Stimulated activated naive CD8-positive, alpha-beta T cell treated with anti-CD3 and anti-CD28 coated beads, Interleukin-15, Interleukin-2, amounts not matched to agents 100 ng/mL and 50 ng/mL, for 24 hours (primary cell): ENCODE results near the gene P2RY2.
"Not testable (repeated sequence)": the region's sequence is repeated elsewhere in the genome, so short reads cannot be mapped to it uniquely, and the experiment has no call there.

Experiments used
- H3K27ac Mint-ChIP-seq: one replicate; pipeline ENCODE4 v1.8.0; 2021; ENCODE audit warnings: mild to moderate bottlenecking, mixed read lengths
- H3K27me3 Mint-ChIP-seq: one replicate; pipeline ENCODE4 v1.8.0; 2021; ENCODE audit warnings: mixed read lengths
- H3K36me3 Mint-ChIP-seq: one replicate; pipeline ENCODE4 v1.8.0; 2021; ENCODE audit warnings: low read depth, mixed read lengths
- H3K4me1 Mint-ChIP-seq: one replicate; pipeline ENCODE4 v1.8.0; 2021; ENCODE audit warnings: low read depth, mixed read lengths
- H3K4me3 Mint-ChIP-seq: one replicate; pipeline ENCODE4 v1.8.0; 2021; ENCODE audit warnings: mild to moderate bottlenecking, mixed read lengths
- H3K9me3 Mint-ChIP-seq: one replicate; pipeline ENCODE4 v1.8.0; 2021; ENCODE audit warnings: mixed read lengths

P2RY2 gene

DNA sequence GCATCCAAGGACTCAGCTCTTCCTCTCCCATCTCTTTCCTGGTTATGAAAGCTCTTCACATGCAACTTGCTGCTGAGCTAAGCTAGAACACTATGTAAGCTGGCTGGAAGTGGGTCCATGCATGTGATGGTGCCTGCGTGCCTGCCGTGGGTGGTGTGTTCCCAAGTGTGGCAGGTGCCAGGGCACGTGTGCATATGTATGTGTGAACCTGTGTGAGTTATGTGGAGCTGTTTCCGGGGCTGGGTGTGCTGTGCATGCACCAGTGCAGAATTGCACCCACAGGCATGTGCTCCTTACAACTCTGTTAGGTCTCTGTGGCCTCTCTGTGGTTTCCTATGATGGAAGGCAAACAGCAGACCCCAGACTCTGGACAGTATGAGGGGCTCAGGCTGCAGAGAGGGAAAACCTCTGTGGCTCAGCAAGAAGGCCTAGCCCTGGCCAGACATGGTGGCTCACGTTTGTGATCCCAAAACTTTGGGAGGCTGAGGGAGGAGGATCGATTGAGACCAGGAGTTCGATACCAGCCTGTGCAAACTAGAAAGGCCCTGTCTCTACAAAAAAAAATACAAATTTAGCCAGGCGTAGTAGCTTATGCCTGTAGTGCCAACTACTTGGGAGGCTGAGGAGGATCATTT lies 49.9 kb downstream of the P2RY2 start:
- Mint-ChIP-seq H3K9me3 (no peaks in the 10 kb centered on the region), H3K27ac (no peak overlapping the region), H3K36me3 (no peaks in the 10 kb centered on the region), H3K4me3 (no peak overlapping the region), H3K27me3 (peaks cover 29% of the 10 kb centered on the region), H3K4me1 (no peaks in the 10 kb centered on the region)

DNA sequence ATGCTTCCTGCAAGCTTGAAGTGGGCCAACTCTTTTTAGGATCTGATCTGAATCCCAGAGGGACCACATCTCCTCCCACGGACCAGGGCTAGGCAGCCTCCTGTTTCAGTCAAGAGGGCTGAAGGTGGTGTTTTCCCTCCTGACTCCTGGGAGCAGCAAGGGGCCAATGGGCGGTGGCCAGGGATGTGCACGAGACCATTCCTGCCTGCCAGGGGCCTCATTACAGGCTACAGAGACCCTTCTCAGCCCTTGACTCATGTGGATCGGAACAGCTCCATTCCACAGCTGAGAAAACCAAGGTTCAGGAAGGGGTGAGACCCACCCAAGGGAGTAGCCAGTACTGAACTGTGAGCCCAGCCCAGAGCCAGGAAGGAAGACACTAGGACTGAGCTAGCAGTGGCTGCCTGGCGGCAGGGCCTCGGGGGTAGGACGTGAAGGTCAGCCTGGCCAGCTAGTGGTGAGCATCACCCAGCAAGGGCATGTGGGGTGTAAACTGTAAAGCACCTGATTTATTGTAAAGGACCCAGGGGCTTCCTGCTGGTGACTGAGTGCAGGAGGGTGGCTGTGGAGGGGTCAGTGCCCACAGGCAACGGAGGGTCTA lies 50.7 kb downstream of the P2RY2 start:
- H3K27ac Mint-ChIP-seq, result no peak overlapping the region
- H3K36me3 Mint-ChIP-seq, result no peaks in the 10 kb centered on the region
- H3K27me3 Mint-ChIP-seq, result peaks cover 22% of the 10 kb centered on the region
- no peaks in the 10 kb centered on the region for H3K4me1 Mint-ChIP-seq
- no peak overlapping the region for H3K4me3 Mint-ChIP-seq
- H3K9me3 Mint-ChIP-seq, result no peaks in the 10 kb centered on the region

DNA sequence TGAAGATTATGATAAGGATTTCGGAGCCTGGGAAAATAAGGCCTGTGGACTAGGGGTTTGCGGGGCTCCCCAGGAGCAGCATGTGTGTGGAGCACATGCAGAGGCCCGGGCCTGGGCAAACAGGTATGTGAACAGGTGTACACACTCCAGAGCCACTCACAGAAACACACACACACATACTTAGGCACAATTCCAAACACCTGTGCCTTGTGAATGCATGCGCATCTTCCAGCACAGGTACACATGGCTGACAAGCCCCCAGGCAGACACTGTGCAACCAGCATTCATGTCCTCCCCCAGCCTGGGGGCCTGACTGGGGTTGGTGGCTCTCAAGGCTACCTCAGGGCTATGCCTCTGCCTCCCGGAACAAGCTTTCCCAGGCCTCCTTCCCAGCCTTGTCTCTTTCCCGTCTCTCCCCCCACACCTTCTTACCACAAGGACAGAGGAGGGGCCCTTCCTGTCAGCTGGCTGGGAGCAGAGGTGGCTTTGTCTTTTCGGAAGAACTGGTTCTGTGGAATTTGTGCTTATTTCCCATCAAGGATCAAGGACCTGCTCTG lies 51.5 kb downstream of the P2RY2 start:
- Mint-ChIP-seq H3K9me3 (no peaks in the 10 kb centered on the region), H3K27me3 (peaks cover 21% of the 10 kb centered on the region), H3K27ac (no peak overlapping the region), H3K4me1 (no peaks in the 10 kb centered on the region), H3K36me3 (no peaks in the 10 kb centered on the region), H3K4me3 (no peak overlapping the region)

DNA sequence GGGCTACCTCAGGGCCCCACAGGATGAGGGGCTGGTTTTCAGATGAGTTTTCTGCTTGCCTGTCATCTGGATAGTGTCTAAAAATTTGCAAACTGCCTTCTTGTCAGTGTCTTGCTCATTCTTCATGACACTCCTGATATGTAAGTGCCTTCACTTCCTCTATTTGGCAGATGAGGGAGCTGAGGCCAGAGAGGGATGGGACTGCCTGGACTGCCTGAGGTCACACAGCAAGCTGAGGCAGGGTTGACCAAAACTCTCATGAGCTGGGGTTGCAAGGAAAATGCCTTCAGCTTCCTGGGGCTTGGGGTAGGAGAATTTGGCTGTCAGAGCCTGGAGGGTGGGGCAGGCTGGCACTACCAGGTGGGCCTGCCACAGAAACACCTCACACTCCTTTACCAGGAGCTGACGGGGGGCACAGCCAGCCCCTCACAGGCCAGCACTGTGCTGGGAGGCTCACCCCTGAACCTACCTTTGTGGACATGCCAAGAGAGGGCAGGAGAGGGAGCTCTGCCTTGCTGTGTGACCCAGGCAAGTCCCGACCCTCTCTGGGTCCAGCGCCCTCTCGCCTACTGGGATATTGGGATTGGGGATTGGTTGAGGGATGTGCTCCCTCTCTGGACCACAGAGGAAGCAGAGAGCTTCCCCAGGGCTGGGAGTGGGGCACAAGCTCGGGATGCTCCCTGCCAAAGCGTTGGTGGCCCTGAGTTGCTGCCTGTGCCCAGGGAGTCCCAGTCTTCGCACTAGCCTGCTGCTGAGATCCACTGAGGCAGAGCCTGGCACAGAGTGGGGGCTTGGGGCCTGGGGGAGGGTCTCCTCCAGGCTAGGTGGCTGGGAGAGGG lies 52.2 kb downstream of the P2RY2 start:
- H3K27ac Mint-ChIP-seq, result no peak overlapping the region

DNA sequence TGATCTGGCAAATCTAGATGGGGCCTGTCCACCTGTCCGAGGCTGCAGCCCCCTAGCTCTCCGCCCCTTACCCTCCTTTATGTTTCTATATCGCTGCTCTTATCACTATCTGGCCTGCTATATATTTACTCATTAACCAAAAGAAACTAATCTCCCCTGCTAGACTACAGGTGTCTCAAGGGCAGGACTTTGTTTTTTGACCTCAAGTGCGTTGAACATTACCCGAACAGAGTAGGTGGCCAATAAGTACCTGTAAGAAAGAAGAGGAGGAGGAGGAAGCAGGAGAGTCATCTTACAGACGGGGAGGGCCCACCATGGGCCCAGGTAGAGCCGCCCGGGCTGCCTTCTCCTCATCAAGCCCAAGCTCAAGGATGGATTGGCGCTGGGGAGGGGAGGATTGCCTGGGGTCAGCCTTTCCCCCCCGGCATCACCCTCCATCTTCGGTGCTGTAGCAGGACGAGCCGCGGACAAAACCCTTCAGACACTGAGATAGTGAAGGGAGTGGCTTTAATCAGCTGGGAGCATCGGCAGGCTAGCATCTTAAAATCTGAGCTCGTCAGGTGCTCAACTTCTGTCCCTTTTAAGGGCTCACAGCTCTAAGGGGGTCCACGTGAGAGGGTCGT lies 52.9 kb downstream of the P2RY2 start:
- Mint-ChIP-seq H3K4me3 (no peak overlapping the region), H3K27ac (no peak overlapping the region), H3K9me3 (no peaks in the 10 kb centered on the region), H3K4me1 (no peaks in the 10 kb centered on the region), H3K27me3 (peaks cover 8% of the 10 kb centered on the region), H3K36me3 (no peaks in the 10 kb centered on the region)

More for the DNA sequence above, 52.2 kb downstream of the P2RY2 start:
- Mint-ChIP-seq H3K4me1 (no peaks in the 10 kb centered on the region), H3K36me3 (no peaks in the 10 kb centered on the region), H3K27me3 (peaks cover 14% of the 10 kb centered on the region), H3K9me3 (no peaks in the 10 kb centered on the region), H3K4me3 (no peak overlapping the region)

DNA sequence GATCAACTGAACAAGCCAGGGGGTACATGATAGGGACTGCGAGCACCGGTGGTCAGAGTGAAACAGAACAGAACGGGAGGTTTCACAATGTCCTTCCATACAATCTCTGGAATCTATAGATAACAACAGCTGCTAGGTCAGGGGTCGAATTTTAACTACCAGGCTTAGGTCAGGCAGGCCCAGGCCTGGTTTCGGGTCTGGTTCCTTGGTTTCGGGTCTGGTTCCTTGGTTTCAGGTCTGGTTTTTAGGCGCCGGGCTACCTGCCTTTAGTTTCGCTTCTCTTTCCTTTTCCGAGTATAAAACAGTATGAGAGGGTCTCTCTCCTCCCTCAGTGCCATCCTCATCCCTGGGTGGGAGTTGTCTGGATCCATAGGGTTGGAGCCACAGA lies 53.4 kb downstream of the P2RY2 start:
- not testable (repeated sequence) for H3K9me3 Mint-ChIP-seq, H3K36me3 Mint-ChIP-seq, H3K4me1 Mint-ChIP-seq, H3K27ac Mint-ChIP-seq, H3K27me3 Mint-ChIP-seq, H3K4me3 Mint-ChIP-seq

DNA sequence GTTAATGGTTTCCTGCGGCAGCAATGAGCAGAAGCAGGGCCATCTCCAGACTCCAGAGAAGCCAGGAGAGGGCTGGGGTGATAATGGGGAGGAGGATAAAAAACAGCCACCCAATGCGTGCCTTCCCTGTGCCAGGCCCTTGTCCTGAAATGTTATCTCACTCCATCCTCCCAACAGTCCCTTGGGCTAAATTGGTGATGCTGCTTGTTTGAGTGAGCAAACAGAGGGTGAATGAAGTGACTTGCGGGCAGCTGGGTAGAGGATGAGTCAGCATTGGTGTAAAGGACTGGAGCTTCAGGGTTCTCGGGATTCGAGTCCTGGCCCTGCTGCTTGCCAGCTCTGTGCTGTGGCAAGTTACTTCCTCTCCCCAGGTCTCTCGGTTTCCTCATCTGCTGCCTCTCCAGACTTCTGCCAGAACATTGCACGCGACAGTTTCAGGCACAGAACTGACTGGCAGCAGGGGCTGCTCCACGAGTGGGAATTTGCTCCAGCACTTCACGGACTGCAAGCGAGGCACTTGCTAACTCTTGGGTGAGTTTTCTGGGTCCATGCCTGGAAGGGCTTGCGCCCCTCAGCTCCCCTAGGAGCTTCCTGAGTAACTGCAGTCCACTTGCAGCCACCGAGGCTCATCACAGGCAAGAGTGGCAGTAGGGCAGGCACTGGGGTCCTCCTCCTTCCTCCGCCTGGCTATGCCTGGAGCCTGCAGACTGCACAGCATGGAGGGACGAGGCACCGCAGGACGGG lies 54.0 kb downstream of the P2RY2 start, which contains the start of gene P2RY6:
Gene P2RY6, plus strand, starts transcription at position 403 of the 744 bp plus-strand sequence. CDS start 24,181 bp downstream, outside the sequence.
- H3K4me3 Mint-ChIP-seq, result no peak within 1 kb of the TSS
- H3K27ac Mint-ChIP-seq, result no peak within 1 kb of the TSS
- H3K4me1 Mint-ChIP-seq, result no peaks in the 10 kb centered on the region
- H3K9me3 Mint-ChIP-seq, result no peaks in the 10 kb centered on the region
- no peaks in the 10 kb centered on the region for H3K27me3 Mint-ChIP-seq
- no peaks in the 10 kb centered on the region for H3K36me3 Mint-ChIP-seq

DNA sequence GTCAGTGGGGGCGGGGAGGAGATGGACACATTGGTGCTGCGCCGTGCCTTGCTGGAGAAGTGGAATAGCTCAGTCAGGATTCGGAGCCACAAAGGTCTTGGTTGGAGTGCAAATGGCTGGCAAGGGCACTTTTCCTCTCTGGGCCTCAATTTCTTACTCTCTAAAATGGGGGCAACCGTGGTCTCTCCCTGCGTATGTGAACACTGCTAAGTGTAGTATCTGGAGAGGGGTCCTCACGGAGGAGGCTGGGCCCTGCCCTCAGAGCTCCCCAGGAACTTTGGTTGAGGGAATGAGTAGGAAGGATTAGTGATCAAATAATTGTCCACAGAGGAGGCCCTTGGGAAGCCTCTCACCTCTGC lies 54.6 kb downstream of the P2RY2 start:
- H3K4me3 Mint-ChIP-seq, result no peak overlapping the region
- H3K4me1 Mint-ChIP-seq, result no peaks in the 10 kb centered on the region
- no peak overlapping the region for H3K27ac Mint-ChIP-seq
- H3K9me3 Mint-ChIP-seq, result no peaks in the 10 kb centered on the region
- no peaks in the 10 kb centered on the region for H3K27me3 Mint-ChIP-seq
- no peaks in the 10 kb centered on the region for H3K36me3 Mint-ChIP-seq

DNA sequence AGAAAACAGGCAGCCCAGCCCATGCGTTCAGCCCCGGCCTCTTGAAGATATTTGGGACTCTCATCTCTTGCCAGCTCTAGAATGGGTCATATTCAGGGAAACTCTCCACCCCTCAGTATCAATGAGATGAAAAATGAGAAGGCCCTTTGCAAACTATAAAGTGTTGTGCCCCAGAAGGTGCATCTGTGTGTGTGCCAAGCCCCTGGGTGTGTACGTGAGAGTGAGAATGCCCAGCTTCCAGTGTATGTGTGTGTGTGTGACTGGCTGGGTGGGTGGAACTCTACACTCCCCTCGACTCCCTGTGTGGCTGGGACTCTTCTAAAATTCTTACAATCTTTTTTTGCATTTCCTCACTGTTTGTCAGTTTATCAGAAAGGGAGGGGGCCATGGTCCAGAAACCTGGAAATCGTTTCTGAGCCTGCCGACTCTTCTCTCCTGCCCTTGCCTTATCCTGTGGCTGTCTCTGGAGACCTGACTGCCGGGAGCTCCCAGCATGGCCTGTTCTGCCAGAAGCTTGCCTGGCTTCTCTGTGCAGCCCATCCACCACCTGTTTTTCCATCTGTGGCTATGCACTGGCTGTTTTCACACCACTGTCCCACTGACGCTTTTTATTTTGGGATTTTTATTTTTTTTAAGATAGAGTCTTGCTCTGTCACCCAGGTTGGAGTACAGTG lies 55.3 kb downstream of the P2RY2 start:
- H3K36me3 Mint-ChIP-seq, result no peaks in the 10 kb centered on the region
- no peak overlapping the region for H3K4me3 Mint-ChIP-seq
- H3K9me3 Mint-ChIP-seq, result no peaks in the 10 kb centered on the region
- H3K4me1 Mint-ChIP-seq, result no peaks in the 10 kb centered on the region
- H3K27me3 Mint-ChIP-seq, result no peaks in the 10 kb centered on the region
- no peak overlapping the region for H3K27ac Mint-ChIP-seq

DNA sequence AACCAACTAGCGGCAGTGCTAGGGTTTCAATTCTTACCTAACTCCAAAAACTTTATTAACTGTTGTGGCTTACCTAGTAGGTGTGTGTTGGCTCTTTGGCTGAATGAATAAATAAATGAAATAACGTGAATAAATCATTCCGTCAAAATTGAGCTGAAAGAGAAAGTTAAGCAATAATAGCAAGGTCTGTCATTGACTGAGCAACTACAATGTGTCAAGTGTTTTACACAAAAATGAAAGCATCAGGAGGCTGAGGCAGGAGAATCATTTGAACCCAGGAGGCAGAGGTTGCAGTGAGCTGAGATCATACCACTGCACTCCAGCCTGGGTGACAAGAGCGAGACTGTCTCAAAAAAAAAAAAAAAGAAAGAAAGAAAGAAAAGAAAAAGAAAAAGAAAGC lies 56.1 kb downstream of the P2RY2 start:
- H3K27me3 Mint-ChIP-seq, H3K4me3 Mint-ChIP-seq: not testable (repeated sequence)

DNA sequence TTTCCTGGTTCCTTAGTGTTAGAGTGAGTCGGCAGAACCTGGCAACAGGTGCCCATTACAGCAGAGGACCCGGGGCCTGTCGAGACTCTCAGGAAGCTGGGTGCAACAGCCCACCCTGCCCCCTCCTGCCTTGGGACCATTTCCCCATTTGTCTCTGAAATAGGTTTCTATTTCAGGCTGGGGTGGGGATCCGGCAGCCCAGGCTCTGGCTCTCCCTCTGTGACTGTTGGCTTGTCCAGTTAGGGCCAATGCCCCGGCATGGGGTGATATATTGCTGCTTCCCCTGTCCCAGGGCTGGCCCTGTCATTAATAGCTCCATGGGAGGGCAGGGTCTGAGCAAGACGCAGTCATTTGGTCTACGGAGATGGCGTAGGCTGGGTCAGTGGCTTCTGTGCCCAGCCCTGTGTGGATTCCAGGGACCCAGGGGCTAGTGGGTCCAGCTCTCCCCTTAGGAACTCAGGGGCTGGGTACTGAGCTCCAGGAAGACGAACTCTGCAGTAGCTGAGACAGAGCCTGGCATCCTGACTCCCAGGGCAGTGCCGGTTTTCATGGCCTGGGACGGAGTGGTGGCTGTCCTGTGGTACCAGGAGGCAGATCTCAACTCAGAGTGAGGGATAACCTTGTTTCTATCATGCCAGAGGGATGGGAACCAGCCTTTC lies 56.8 kb downstream of the P2RY2 start:
- Mint-ChIP-seq H3K4me1 (no peaks in the 10 kb centered on the region), H3K9me3 (no peaks in the 10 kb centered on the region), H3K27ac (no peak overlapping the region), H3K36me3 (no peaks in the 10 kb centered on the region), H3K27me3 (no peaks in the 10 kb centered on the region), H3K4me3 (no peak overlapping the region)

More for the DNA sequence above, 56.1 kb downstream of the P2RY2 start:
- H3K4me1 Mint-ChIP-seq, H3K36me3 Mint-ChIP-seq, H3K27ac Mint-ChIP-seq, H3K9me3 Mint-ChIP-seq: not testable (repeated sequence)

DNA sequence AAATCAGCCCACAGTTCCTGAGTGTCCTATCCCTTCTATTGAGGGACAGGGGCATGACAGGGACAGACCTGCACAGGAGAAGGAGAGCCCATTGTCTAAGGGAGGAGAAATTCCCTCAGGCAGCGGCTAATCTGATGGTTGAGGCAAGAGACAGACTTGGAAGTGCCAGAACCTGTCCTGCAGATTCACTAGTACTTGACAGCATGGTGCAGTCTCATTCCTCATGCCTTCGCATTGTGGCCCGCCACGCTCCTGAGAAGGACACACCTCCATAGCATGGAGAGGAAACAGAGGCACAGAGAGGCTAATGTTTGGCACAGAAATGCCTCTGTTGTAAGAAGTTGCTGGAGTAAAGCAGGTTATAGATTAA lies 57.3 kb downstream of the P2RY2 start:
- Mint-ChIP-seq H3K4me3 (no peak overlapping the region), H3K9me3 (no peaks in the 10 kb centered on the region), H3K4me1 (no peaks in the 10 kb centered on the region), H3K36me3 (no peaks in the 10 kb centered on the region), H3K27ac (no peak overlapping the region), H3K27me3 (no peaks in the 10 kb centered on the region)

DNA sequence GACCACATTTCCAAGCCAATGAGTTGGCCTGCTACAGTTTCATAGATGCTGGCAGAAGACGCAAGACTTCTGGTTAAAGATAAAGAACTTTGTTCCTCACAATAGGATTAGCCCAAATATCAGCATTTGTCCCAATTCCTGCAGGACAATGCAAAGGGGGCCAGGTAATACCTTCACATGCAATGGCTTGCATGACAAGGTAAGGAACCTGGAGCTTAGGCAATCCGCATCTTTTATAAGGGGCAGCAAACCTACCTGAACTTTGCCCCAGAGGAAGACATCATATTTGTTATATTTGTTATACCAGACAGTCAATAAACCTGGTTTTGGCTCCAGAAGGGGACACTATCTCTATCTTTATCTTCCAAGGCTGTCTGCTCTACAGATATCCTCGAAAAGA lies 59.4 kb downstream of the P2RY2 start:
- no peaks in the 10 kb centered on the region for H3K4me1 Mint-ChIP-seq
- no peak overlapping the region for H3K4me3 Mint-ChIP-seq
- H3K27me3 Mint-ChIP-seq, result no peaks in the 10 kb centered on the region
- H3K36me3 Mint-ChIP-seq, result no peaks in the 10 kb centered on the region
- no peaks in the 10 kb centered on the region for H3K9me3 Mint-ChIP-seq
- no peak overlapping the region for H3K27ac Mint-ChIP-seq

DNA sequence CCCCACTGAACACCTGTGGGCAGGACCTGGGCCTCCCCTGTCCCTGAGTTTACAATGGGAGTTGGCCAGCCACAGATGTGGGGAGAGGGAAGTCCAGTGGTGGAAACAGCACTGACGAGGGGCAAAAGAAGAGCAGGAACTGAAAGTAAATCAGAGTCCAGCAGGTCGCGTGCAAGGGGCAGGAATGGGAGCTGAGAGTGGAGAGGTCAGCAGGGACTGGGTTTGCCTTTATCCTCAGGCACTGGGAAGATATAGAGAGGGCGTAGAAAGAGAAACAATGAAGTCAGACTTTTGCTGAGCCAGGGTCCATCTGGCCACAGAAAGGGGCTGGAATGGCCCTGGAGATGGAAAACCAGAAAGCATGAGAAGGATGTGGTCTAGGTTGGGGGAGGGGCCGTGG lies 62.5 kb downstream of the P2RY2 start:
- Mint-ChIP-seq H3K9me3 (no peaks in the 10 kb centered on the region), H3K27me3 (no peaks in the 10 kb centered on the region), H3K4me3 (no peak overlapping the region), H3K27ac (no peak overlapping the region), H3K4me1 (no peaks in the 10 kb centered on the region), H3K36me3 (no peaks in the 10 kb centered on the region)
